ENCODE measurements around the gene MYO5C. TPM values are rescaled to one million over a fixed set of nuclear protein-coding genes. Genes with fewer than 3 reads are reported as not detected.

The MYO5C gene
- total RNA-seq, 1 donor from 2014 or later = 4.5 TPM

- Histone ChIP-seq H3K27ac (ENCODE audit: low read depth, low read length) (no peak overlapping the region), H3K27me3 (ENCODE audit: insufficient read depth, low read length) (peaks cover 2% of the 10 kb centered on the region), H3K4me3 (ENCODE audit: insufficient read depth, low read depth, low read length) (no peak overlapping the region), H3K4me1 (ENCODE audit: insufficient read depth, low read length) (no peaks in the 10 kb centered on the region), H4K20me1 (ENCODE audit: insufficient read depth, low read length) (no peaks in the 10 kb centered on the region), H2AFZ (ENCODE audit: low read depth, low read length) (no peak overlapping the region), H3K36me3 (ENCODE audit: insufficient read depth, low read length) (no peaks in the 10 kb centered on the region), H3K9me3 (ENCODE audit: insufficient read depth, low read depth, low read length) (no peaks in the 10 kb centered on the region), H3K79me2 (ENCODE audit: insufficient read depth, low read length) (no peaks in the 10 kb centered on the region), H3K9ac (ENCODE audit: low read length) (no peak overlapping the region), H3K4me2 (ENCODE audit: low read length) (no peak overlapping the region)
- no peak for DNase-seq (ENCODE audit: low read depth)
- no peak for FAIRE-seq
- Mint-ChIP-seq H3K4me3 (ENCODE audit: unreplicated experiment) (no peak overlapping the region), H3K4me1 (ENCODE audit: low read depth, unreplicated experiment) (peaks cover 19% of the 10 kb centered on the region), H3K36me3 (ENCODE audit: low read depth, unreplicated experiment) (no peaks in the 10 kb centered on the region), H3K27me3 (ENCODE audit: low read depth, unreplicated experiment) (no peaks in the 10 kb centered on the region), H3K9me3 (ENCODE audit: unreplicated experiment) (no peaks in the 10 kb centered on the region), H3K27ac (ENCODE audit: unreplicated experiment) (no peak overlapping the region)
- no peak for TF ChIP-seq CTCF (IDR thresholded peaks at IDR 0.05; ENCODE audit: insufficient read depth, low read depth, low read length)
- no peak for TF ChIP-seq EZH2 (IDR thresholded peaks at IDR 0.05; ENCODE audit: insufficient read depth, low read length)
These were observed 66.7 kb downstream of the MYO5C start for GRCh38 chr15:52228921-52229320.

GRCh38 chr15:52227456-52227855 is 68.1 kb downstream of the MYO5C start:
- no peak for FAIRE-seq

More at GRCh38 chr15:52227456-52227855, 68.1 kb downstream of the MYO5C start:
- no peaks in the 10 kb centered on the region for H3K9me3 ChIP-seq (ENCODE audit: insufficient read depth, low read depth, low read length)
- no peaks in the 10 kb centered on the region for H3K27me3 ChIP-seq (ENCODE audit: insufficient read depth, low read length)
- H3K4me1 ChIP-seq (ENCODE audit: insufficient read depth, low read length) = no peaks in the 10 kb centered on the region
- Mint-ChIP-seq H3K9me3 (ENCODE audit: unreplicated experiment) (no peaks in the 10 kb centered on the region), H3K36me3 (ENCODE audit: low read depth, unreplicated experiment) (peaks cover 7% of the 10 kb centered on the region), H3K27ac (ENCODE audit: unreplicated experiment) (peak overlapping the region; percentile 62), H3K4me3 (ENCODE audit: unreplicated experiment) (peak overlapping the region; percentile 45), H3K4me1 (ENCODE audit: low read depth, unreplicated experiment) (peaks cover 10% of the 10 kb centered on the region), H3K27me3 (ENCODE audit: low read depth, unreplicated experiment) (peaks cover 3% of the 10 kb centered on the region)
- no peak overlapping the region for H3K27ac ChIP-seq (ENCODE audit: low read depth, low read length)
- H4K20me1 ChIP-seq (ENCODE audit: insufficient read depth, low read length) = no peaks in the 10 kb centered on the region
- DNase-seq (ENCODE audit: low read depth) = peak; percentile 70
- TF ChIP-seq EZH2 (IDR thresholded peaks at IDR 0.05; ENCODE audit: insufficient read depth, low read length) = no peak
- peak; percentile 80 for TF ChIP-seq CTCF (IDR thresholded peaks at IDR 0.05; ENCODE audit: insufficient read depth, low read depth, low read length)
- no peaks in the 10 kb centered on the region for H3K36me3 ChIP-seq (ENCODE audit: insufficient read depth, low read length)
- no peak overlapping the region for H3K4me3 ChIP-seq (ENCODE audit: insufficient read depth, low read depth, low read length)
- H2AFZ ChIP-seq (ENCODE audit: low read depth, low read length) = no peak overlapping the region
- H3K4me2 ChIP-seq (ENCODE audit: low read length) = no peak overlapping the region
- no peaks in the 10 kb centered on the region for H3K79me2 ChIP-seq (ENCODE audit: insufficient read depth, low read length)
- H3K9ac ChIP-seq (ENCODE audit: low read length) = no peak overlapping the region

Measured in astrocyte (in vitro differentiated cells and primary cell).